GM18951 (cell line): ENCODE results near the gene SALL1.

Source experiments
- POLR2A ChIP-seq: IDR thresholded peaks from 4 replicates; pipeline ENCODE4 v1.6.1; 2011; ENCODE audit warnings: mild to moderate bottlenecking; ENCODE audit not compliant: insufficient read length, insufficient read depth; ENCODE audit errors: extremely low read depth
- in situ Hi-C: fragments of 300-500 bp; cut with MboI; formaldehyde crosslinking; loops from one replicate; pipeline ENCODE4 v1.12.0; 2022; ENCODE audit warnings: low sequenced_read_pairs, mixed read lengths, inconsistent platforms; ENCODE audit not compliant: unreplicated experiment

The SALL1 gene

GRCh38 chr16:51166091-51166490 is 15.0 kb upstream of the SALL1 start:
- in situ Hi-C loops = no loop called here
- TF ChIP-seq POLR2A = no peak

DNA sequence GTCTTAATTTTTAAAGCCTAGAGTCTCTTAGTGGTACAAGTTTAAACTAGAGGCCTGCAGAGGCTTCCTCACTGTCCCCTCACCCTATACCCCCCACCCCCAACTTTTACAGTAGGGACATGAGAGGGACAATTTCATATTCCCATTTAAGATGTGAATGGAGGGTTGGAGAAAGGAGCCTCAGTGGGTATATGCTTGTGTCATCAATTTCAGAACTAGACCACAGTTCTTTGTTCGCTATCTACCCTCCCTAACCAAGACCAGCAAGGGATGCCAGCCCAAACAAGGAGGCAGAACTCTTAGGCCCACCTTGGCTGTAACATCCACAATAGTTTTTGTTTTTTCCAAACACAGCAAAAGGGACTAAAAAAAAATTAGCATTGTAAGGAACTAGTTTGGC is 14.0 kb upstream of the SALL1 start:
- in situ Hi-C loops = no loop called here
- TF ChIP-seq POLR2A = no peak

DNA sequence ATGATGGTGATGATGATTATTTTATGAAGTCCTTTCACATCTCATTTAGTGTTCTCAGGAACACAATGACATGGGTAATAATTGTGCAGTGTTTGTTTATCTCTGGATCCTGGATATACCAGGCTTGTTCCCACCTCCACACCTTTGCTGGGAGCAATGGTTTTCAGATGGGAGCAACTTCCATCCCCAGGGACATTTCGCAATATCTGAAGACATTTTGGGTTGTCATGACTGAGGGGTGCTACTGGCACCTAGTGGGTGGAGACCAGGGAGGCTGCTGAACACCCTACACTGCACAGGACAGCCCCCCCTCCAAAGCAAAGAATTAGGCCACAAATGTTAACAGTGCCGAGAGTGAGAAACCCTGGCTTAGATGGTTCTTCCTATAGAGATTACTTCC is 13.5 kb upstream of the SALL1 start:
- in situ Hi-C loops = no loop called here

GRCh38 chr16:51163894-51164566 is 13.0 kb upstream of the SALL1 start:
- no peak for TF ChIP-seq POLR2A
- in situ Hi-C loops = no loop called here

More for the DNA sequence above, 13.5 kb upstream of the SALL1 start:
- TF ChIP-seq POLR2A = no peak

DNA sequence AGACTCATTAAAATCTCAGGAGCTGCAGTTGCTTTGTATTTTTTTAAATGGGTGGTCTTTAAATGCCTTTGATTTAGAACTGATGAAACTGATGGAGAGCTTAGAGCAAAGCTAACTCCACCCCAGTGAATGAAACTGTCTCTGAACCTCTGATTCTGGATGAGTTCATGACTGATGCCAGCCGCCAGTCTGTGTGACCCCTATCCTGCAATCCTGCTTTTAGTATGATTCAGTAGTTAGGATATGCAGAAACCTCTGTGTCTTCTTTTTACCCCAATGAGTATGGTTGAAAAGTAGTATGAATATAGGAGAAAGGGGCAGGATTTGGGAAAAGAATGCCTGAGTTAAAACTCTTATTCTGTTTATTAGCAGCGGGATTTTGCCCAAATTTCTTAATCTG is 12.3 kb upstream of the SALL1 start:
- in situ Hi-C loops = no loop called here

DNA sequence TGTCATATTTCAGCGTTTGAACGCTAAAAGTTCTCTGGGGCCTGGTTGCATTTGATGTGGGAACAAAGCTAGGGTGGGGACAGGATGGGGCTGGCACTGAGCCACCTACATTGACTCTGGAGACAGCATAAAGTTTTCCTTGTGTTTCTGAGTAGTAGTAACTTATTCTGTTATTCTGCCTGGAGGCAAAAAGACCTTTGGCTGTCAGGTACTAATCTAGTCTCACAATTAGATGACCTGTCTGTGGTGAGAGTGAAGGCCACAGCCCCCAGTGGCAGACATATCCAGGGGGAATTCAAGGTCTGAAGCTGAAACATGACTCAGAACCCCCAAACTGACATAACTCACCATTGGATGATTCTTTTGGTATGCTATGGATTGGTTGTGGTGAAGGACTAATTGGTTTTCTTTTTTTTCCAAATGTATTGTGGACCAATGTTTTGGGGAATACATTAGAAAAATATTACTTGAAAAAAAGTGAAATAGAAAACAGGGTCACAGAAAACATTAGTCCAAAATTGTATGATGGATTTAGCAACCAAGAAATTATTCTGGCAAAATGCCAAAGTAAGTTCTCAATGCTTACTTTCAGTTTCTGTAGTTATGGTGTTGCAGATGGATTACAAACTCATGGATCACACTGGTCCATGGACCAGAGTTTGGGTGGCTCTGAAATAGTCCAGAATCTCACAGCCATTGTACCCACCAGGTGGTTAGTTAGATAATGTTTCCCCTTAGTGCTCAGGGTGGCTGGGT is 10.5 kb upstream of the SALL1 start:
- in situ Hi-C loops = no loop called here
- no peak for TF ChIP-seq POLR2A

More for the DNA sequence above, 12.3 kb upstream of the SALL1 start:
- no peak for TF ChIP-seq POLR2A

GRCh38 chr16:51159865-51160264 is 8.8 kb upstream of the SALL1 start:
- TF ChIP-seq POLR2A = no peak
- in situ Hi-C loops = no loop called here

- in situ Hi-C loops = no loop called here
- TF ChIP-seq POLR2A = no peak
These were observed 8.2 kb upstream of the SALL1 start for GRCh38 chr16:51159296-51159695.

DNA sequence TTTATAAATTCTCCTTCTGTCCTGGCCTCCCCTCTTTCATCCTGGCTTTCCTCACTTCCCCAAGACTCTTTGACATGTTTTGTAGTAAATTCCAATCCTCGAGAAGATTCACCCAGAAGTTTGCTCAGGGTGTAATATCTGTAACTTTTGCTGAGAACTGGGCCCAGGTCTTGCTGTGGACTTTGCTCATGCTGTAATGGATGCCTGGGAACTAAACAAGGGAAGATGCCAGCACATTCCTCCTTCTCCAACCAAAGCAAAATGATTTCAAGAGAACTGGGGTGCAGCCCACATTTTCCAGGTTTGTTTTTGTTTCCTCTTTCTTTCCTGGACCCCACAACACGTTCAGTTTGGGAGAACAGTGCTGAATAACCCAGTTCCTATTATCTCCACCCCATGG is 6.6 kb upstream of the SALL1 start:
- no peak for TF ChIP-seq POLR2A
- in situ Hi-C loops = no loop called here

GRCh38 chr16:51156807-51157200 is 5.7 kb upstream of the SALL1 start:
- in situ Hi-C loops = no loop called here

DNA sequence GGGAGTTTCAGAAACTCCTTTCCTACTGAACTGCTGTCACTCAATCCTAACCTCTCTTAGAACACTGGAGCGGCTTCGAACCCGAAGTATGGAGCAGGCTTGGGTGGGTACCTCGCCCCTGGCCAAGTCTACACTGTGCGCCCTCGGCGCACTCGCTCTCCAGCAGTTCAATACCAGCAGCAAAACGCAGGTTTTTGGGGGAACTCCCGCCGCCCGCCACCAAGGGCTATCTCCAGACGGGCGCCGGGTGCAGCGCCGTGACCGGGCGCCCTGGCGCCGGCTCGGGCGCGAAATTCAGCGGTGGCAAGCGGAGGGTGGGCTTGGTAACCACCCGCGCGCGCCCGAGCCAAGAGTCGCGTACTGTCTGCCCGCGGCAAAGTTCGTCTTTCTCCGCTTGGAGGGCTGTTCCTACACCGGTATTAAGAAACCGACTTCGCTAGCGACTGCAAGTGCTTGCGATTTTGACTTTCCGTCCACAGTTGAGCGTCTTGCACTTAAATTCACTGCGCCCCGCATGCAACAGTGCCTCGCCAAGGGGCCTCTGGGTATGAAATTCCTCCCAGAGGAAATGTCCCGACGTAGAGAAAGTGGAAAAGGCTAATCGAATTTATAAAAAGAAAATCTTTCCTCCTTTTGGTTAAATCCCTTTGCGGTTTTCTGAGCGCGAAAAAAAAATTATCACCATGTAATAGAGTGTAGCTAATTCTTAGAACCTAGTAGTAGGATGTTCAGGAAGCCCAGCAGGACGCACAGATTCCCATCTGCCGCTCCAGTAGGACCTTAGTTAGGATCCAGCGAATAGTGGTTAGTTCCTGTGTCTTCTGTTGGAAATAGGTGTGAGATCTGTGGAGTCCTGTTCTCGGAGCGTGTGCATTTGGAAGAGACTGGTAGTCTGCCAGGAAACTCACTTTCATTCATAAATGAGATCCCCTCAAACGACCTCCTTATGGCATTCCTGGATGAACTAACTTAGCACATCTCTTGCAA is 5.0 kb upstream of the SALL1 start:
- TF ChIP-seq POLR2A = no peak
- in situ Hi-C loops = no loop called here

More at GRCh38 chr16:51156807-51157200, 5.7 kb upstream of the SALL1 start:
- TF ChIP-seq POLR2A = no peak

- in situ Hi-C loops = no loop called here
- no peak for TF ChIP-seq POLR2A
These were observed 4.1 kb upstream of the SALL1 start for GRCh38 chr16:51155199-51155607.
